ENCODE data around the gene NXNL1. TPM values are rescaled to one million over a fixed set of nuclear protein-coding genes. Genes with fewer than 3 reads are reported as not detected.

Gene NXNL1
- total RNA-seq, 4 donors from 2014 or later, result not detected

- Histone ChIP-seq H3K36me3 (peaks cover 0 to 27% (median 0%) of the 10 kb centered on the region in 3 donors), H3K9me3 (no peaks in the 10 kb centered on the region), H3K4me1 (peaks cover 11 to 36% (median 17%) of the 10 kb centered on the region in 3 donors), H3K4me3 (no peak overlapping the region), H3K27me3 (no peaks in the 10 kb centered on the region), H3K27ac (no peak overlapping the region)
- no peak for DNase-seq
- TF ChIP-seq POLR2A (IDR thresholded peaks at IDR 0.05) (no peak), CTCF (IDR thresholded peaks at IDR 0.05) (no peak)
- intact Hi-C loops (cut with DNase I), result no loop called here
- WGBS, 2 donors, result 70 to 84% methylated on average over 9 of the region's 9 CpGs
Measured at GRCh38 chr19:17409990-17410389, 50.7 kb downstream of the NXNL1 start.

- Histone ChIP-seq H3K4me3 (peak overlapping the region; percentile 12 to 67 (median 42)), H3K4me1 (peaks cover 22 to 56% (median 23%) of the 10 kb centered on the region in 3 donors), H3K27me3 (no peaks in the 10 kb centered on the region), H3K9me3 (no peaks in the 10 kb centered on the region), H3K36me3 (peaks cover 0 to 10% (median 0%) of the 10 kb centered on the region in 3 donors), H3K27ac (peak overlapping the region; percentile 80 to 92 (median 90))
- intact Hi-C loops (cut with DNase I), result no loop called here
- TF ChIP-seq CTCF (IDR thresholded peaks at IDR 0.05) (no peak), POLR2A (IDR thresholded peaks at IDR 0.05) (no peak)
- whole genome bisulfite sequencing, 2 donors, result 18 to 19% methylated on average over 2 of the region's 2 CpGs
- DNase-seq, result no peak
Measured at GRCh38 chr19:17406887-17407196, 53.9 kb downstream of the NXNL1 start.

- no peak for DNase-seq
- Histone ChIP-seq H3K4me3 (peak overlapping the region; percentile 22 to 67 (median 42)), H3K36me3 (peaks cover 0 to 5% (median 0%) of the 10 kb centered on the region in 3 donors), H3K4me1 (peaks cover 22 to 56% (median 23%) of the 10 kb centered on the region in 3 donors), H3K27me3 (no peaks in the 10 kb centered on the region), H3K9me3 (no peaks in the 10 kb centered on the region), H3K27ac (peak overlapping the region; percentile 80 to 92 (median 90))
- no peak for TF ChIP-seq POLR2A (IDR thresholded peaks at IDR 0.05)
- no peak for TF ChIP-seq CTCF (IDR thresholded peaks at IDR 0.05)
- intact Hi-C loops (cut with DNase I), result no loop called here
- WGBS, 2 donors, result 48 to 53% methylated on average over 7 to 9 of the region's 10 CpGs
Measured at GRCh38 chr19:17406046-17406886, 54.5 kb downstream of the NXNL1 start.

Other genes starting within 250 kb of the NXNL1 start
- gene USE1, start 245.6 kb downstream of the NXNL1 start, total RNA-seq, result 10 to 100 TPM; 11.2 to 22.5 (median 17.6) TPM
- 1 to 10 TPM; 1.8 to 6.9 (median 4.1) TPM for gene OCEL1, start 234.7 kb downstream of the NXNL1 start, total RNA-seq
- 100 to 1,000 TPM in 1 of 4 donors, 10 to 100 TPM in 3; 52.8 to 115 (median 82.7) TPM for gene NR2F6, start 215.0 kb downstream of the NXNL1 start, total RNA-seq
- 1 to 10 TPM in 1 of 4 donors, under 1 TPM in 2, not detected in 1; 0.70 to 4.8 (median 0.73) TPM for gene USHBP1, start 196.2 kb downstream of the NXNL1 start, total RNA-seq
- gene BABAM1, start 193.5 kb downstream of the NXNL1 start, total RNA-seq, result 10 to 100 TPM; 29.1 to 55.8 (median 53.1) TPM
- gene ANKLE1, start 179.0 kb downstream of the NXNL1 start, total RNA-seq, result under 1 TPM in 3 of 4 donors, not detected in 1; 0.12 to 0.57 (median 0.22) TPM
- 1 to 10 TPM; 2.0 to 8.4 (median 5.2) TPM for gene ABHD8, start 157.5 kb downstream of the NXNL1 start, total RNA-seq
- gene MRPL34, start 155.1 kb downstream of the NXNL1 start, total RNA-seq, result 10 to 100 TPM; 91.1 to 97.2 (median 92.8) TPM
- gene DDA1, start 151.4 kb downstream of the NXNL1 start, total RNA-seq, result 10 to 100 TPM; 16.4 to 29.0 (median 22.7) TPM
- gene ANO8, start 126.1 kb downstream of the NXNL1 start, total RNA-seq, result 10 to 100 TPM in 1 of 4 donors, 1 to 10 TPM in 3; 3.8 to 19.1 (median 6.5) TPM
- 10 to 100 TPM; 22.7 to 34.9 (median 31.4) TPM for gene GTPBP3, start 123.4 kb downstream of the NXNL1 start, total RNA-seq
- gene PLVAP, start 83.6 kb downstream of the NXNL1 start, total RNA-seq, result 10 to 100 TPM in 3 of 4 donors, 1 to 10 TPM in 1; 9.1 to 38.3 (median 25.7) TPM
- gene CCDC194, start 66.7 kb downstream of the NXNL1 start, total RNA-seq, result not detected
- gene BST2, start 55.3 kb downstream of the NXNL1 start, total RNA-seq, result 10 to 100 TPM in 3 of 4 donors, 1 to 10 TPM in 1; 4.1 to 66.8 (median 31.0) TPM
- gene MVB12A, start 40.9 kb downstream of the NXNL1 start, total RNA-seq, result 10 to 100 TPM; 54.0 to 96.3 (median 61.7) TPM
- under 1 TPM in 2 of 4 donors, not detected in 2; 0.19 to 0.26 TPM for gene TMEM221, start 12.3 kb downstream of the NXNL1 start, total RNA-seq
- 10 to 100 TPM in 1 of 4 donors, 1 to 10 TPM in 3; 4.1 to 19.5 (median 8.7) TPM for gene SLC27A1, start 9.6 kb upstream of the NXNL1 start, total RNA-seq
- 100 to 1,000 TPM in 1 of 4 donors, 10 to 100 TPM in 3; 84.5 to 104 (median 92.5) TPM for gene PGLS, start 50.7 kb upstream of the NXNL1 start, total RNA-seq
- 10 to 100 TPM; 23.1 to 51.9 (median 35.6) TPM for gene COLGALT1, start 94.7 kb upstream of the NXNL1 start, total RNA-seq
- gene UNC13A, start 227.4 kb upstream of the NXNL1 start, total RNA-seq, result under 1 TPM in 2 of 4 donors, not detected in 2; 0.06 to 0.22 TPM

All from esophagus squamous epithelium (tissue), 5 donors.